Measurements from ENCODE around the gene KCNJ9. TPM values are rescaled to one million over a fixed set of nuclear protein-coding genes. Genes with fewer than 3 reads are reported as not detected.

Gene KCNJ9
- total and polyA plus RNA-seq, 2 of the 13 experiments (the other 11 are each of a cell fraction or from before 2014, with no cell fraction given) = not detected

DNA sequence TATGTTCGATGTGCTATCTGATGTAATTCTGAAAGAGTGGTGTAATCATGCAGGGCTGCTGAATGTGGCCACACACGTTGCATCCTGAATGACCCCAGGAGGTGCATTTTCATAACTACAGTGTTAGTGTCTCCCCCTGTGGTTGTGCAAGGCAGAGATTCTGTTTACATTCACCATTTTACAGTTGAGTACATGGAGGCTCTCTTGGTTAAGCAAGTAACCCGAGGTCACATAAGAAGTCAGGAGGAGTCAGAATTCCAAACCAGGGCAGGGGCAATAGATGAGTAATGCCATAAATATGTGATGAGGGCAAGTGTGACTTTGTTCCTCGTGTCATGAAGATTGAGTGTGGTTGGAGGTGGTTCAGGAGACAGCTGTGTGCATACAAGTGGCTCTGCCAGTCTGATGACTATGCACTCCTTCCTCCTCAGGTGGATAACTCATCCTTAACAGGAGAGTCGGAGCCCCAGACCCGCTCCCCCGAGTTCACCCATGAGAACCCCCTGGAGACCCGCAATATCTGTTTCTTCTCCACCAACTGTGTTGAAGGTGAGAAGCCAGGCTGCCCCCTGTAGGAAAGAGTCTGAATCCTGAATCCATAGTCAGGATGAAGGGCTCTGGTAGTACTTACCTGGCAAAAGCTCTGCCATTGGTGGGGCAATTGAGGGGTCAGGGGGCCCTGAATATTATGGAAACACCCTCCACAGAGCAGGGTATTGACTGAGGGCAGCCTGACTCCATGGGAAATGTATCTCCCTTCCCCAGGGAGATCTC is 43.6 kb downstream of the KCNJ9 start:
- Histone ChIP-seq H3K36me3 (replicated peaks in 1 of 2; ENCODE audit: control insufficient read depth in 1 of 2, insufficient read depth in 2 of 2, low read length in 2 of 2) (no peaks in the 10 kb centered on the region), H3K4me3 (replicated peaks in 1 of 3; ENCODE audit: insufficient read depth in 1 of 3, low read depth in 2 of 3, low read length in 3 of 3) (no peak overlapping the region), H3K79me2 (ENCODE audit: insufficient read depth, low read length) (no peaks in the 10 kb centered on the region), H2AFZ (ENCODE audit: low read length) (no peak overlapping the region), H3K9ac (ENCODE audit: insufficient read depth, low read depth, low read length) (no peak overlapping the region), H3K27ac (ENCODE audit: extremely low read length, insufficient read depth, low read length) (peak overlapping the region; percentile 7), H3K4me2 (ENCODE audit: low read depth, low read length) (peak overlapping the region; percentile 32), H3K27me3 (ENCODE audit: control insufficient read depth in 1 of 2, insufficient read depth in 2 of 2, low read length in 2 of 2) (no peaks in the 10 kb centered on the region; a peak in 1 of 5 replicates), H3K4me1 (ENCODE audit: insufficient read depth, low read length) (peaks cover 54% of the 10 kb centered on the region), H3K9me3 (ENCODE audit: low read length) (no peaks in the 10 kb centered on the region), H4K20me1 (ENCODE audit: insufficient read depth, low read length) (no peaks in the 10 kb centered on the region)
- intact Hi-C loops (cut with micrococcal nuclease; ENCODE audit: unreplicated experiment) (no loop called here), in situ Hi-C loops (cut with HindIII; ENCODE audit: extremely low pct_ligation_motif_present, low pct_unique_long_range_greater_than_20kb) (no loop called here)
- 31% methylated on average over 7 of the region's 8 CpGs for WGBS (ENCODE audit: low lambda C conversion rate)
- ChIA-PET CTCF (ENCODE audit: low intra/inter-chr PET ratio, low total read pairs) (no interaction called here), POLR2A (no interaction called here)
- BruUV-seq (replicated peaks) = no TSS peak
- ATAC-seq (peak; percentile 63), FAIRE-seq (no peak), DNase-seq (ENCODE audit: low spot score) (peak; percentile 88)
- TF ChIP-seq ZNF296 (CRISPR knock-in tag; conservative IDR thresholded peaks at IDR 0.05) = no peak
- TF ChIP-seq MTA3 (CRISPR knock-in tag; IDR thresholded peaks at IDR 0.05) = no peak
- no peak for TF ChIP-seq FOXC1 (CRISPR knock-in tag; IDR thresholded peaks at IDR 0.05; ENCODE audit: borderline replicate concordance)
- no peak for TF ChIP-seq EEA1 (CRISPR knock-in tag; IDR thresholded peaks at IDR 0.05; ENCODE audit: borderline replicate concordance)
- TF ChIP-seq, protein P1, sequence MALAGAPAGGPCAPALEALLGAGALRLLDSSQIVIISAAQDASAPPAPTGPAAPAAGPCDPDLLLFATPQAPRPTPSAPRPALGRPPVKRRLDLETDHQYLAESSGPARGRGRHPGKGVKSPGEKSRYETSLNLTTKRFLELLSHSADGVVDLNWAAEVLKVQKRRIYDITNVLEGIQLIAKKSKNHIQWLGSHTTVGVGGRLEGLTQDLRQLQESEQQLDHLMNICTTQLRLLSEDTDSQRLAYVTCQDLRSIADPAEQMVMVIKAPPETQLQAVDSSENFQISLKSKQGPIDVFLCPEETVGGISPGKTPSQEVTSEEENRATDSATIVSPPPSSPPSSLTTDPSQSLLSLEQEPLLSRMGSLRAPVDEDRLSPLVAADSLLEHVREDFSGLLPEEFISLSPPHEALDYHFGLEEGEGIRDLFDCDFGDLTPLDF (CRISPR knock-in tag; IDR thresholded peaks at IDR 0.05) = no peak
- TF ChIP-seq MBNL3 (CRISPR knock-in tag; conservative IDR thresholded peaks at IDR 0.05) = no peak
- no peak for TF ChIP-seq TBX3 (IDR thresholded peaks at IDR 0.05; ENCODE audit: borderline replicate concordance)
- TF ChIP-seq EHMT2 (IDR thresholded peaks at IDR 0.05; ENCODE audit: borderline replicate concordance, low read depth, low read length) = peak; percentile 51; the same call in 1 of the 2 replicates
- TF ChIP-seq JARID2 (CRISPR knock-in tag; IDR thresholded peaks at IDR 0.05; ENCODE audit: insufficient replicate concordance) = no peak
- TF ChIP-seq, protein P2, sequence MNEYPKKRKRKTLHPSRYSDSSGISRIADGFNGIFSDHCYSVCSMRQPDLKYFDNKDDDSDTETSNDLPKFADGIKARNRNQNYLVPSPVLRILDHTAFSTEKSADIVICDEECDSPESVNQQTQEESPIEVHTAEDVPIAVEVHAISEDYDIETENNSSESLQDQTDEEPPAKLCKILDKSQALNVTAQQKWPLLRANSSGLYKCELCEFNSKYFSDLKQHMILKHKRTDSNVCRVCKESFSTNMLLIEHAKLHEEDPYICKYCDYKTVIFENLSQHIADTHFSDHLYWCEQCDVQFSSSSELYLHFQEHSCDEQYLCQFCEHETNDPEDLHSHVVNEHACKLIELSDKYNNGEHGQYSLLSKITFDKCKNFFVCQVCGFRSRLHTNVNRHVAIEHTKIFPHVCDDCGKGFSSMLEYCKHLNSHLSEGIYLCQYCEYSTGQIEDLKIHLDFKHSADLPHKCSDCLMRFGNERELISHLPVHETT (CRISPR knock-in tag; conservative IDR thresholded peaks at IDR 0.05) = no peak
- TF ChIP-seq ETV6 (CRISPR knock-in tag; conservative IDR thresholded peaks at IDR 0.05) = no peak
- TF ChIP-seq TEAD2 (CRISPR knock-in tag; IDR thresholded peaks at IDR 0.05) = no peak
- no peak for TF ChIP-seq KAT8 (CRISPR knock-in tag; IDR thresholded peaks at IDR 0.05)
- no peak for TF ChIP-seq SP4 (CRISPR knock-in tag; IDR thresholded peaks at IDR 0.05)
- TF ChIP-seq, protein P3, sequence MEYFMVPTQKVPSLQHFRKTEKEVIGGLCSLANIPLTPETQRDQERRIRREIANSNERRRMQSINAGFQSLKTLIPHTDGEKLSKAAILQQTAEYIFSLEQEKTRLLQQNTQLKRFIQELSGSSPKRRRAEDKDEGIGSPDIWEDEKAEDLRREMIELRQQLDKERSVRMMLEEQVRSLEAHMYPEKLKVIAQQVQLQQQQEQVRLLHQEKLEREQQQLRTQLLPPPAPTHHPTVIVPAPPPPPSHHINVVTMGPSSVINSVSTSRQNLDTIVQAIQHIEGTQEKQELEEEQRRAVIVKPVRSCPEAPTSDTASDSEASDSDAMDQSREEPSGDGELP (IDR thresholded peaks at IDR 0.05; ENCODE audit: borderline replicate concordance, low read depth) = no peak
- TF ChIP-seq, protein P4, sequence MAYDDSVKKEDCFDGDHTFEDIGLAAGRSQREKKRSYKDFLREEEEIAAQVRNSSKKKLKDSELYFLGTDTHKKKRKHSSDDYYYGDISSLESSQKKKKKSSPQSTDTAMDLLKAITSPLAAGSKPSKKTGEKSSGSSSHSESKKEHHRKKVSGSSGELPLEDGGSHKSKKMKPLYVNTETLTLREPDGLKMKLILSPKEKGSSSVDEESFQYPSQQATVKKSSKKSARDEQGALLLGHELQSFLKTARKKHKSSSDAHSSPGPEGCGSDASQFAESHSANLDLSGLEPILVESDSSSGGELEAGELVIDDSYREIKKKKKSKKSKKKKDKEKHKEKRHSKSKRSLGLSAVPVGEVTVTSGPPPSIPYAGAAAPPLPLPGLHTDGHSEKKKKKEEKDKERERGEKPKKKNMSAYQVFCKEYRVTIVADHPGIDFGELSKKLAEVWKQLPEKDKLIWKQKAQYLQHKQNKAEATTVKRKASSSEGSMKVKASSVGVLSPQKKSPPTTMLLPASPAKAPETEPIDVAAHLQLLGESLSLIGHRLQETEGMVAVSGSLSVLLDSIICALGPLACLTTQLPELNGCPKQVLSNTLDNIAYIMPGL (CRISPR knock-in tag; IDR thresholded peaks at IDR 0.05; ENCODE audit: borderline replicate concordance in 1 of 2, low read depth in 1 of 2) = 0 out of 4 replicates have a peak, but pooled peaks of 1 of the 2 experiments have one; percentile 13
- no peak for TF ChIP-seq ZNF235 (CRISPR knock-in tag; IDR thresholded peaks at IDR 0.05; ENCODE audit: borderline replicate concordance)
- TF ChIP-seq MXD4 (CRISPR knock-in tag; IDR thresholded peaks at IDR 0.05) = no peak
- TF ChIP-seq FOXP1 (IDR thresholded peaks at IDR 0.05) = no peak
- TF ChIP-seq FOXP1 (CRISPR knock-in tag; IDR thresholded peaks at IDR 0.05) = peak; percentile 36; the same call in 1 of the 2 replicates
- TF ChIP-seq CENPT (CRISPR knock-in tag; IDR thresholded peaks at IDR 0.05; ENCODE audit: low read depth) = no peak
